K562 (cell line): ENCODE measurements around the gene PRRT1. TPM values are rescaled to one million over a fixed set of nuclear protein-coding genes. Genes with fewer than 3 reads are reported as not detected.

Experiments
- ATAC-seq: fragments of 200-7000 bp; cut with Tn5 transposase; 3 replicates; pipeline ENCODE4 v1.9.1; 2020; ENCODE audit warnings: moderate library complexity
- BruUV-seq: library from RNA; stranded (reverse); fragments of 400-500 nt; replicated peaks from 2 replicates; lab custom pipeline; 2021; lab: Mats Ljungman, UMichigan
- CTCF ChIA-PET: fragments of 300-600 bp; formaldehyde crosslinking; extraction: SDS; loops from one replicate; lab custom pipeline; 2021; ENCODE audit warnings: low intra/inter-chr PET ratio; lab: Yijun Ruan, JAX
- POLR2A ChIA-PET: fragments of 300-600, 350-650 bp; sonication (Branson Sonifier 250); formaldehyde crosslinking; extraction: SDS; loops from one replicate; lab custom pipeline; 2021; ENCODE audit warnings: antibody characterized with exemption, inconsistent platforms; lab: Yijun Ruan, JAX
- DNase-seq, 4 experiments: peaks; one replicate each; pipeline versions ENCODE4 v3.0.0 to v3.0.0-alpha.2; 2011 to 2018; ENCODE audit warnings: low spot score in 3 of 4, mixed read lengths in 3 of 4; ENCODE audit errors: extremely low read depth in 1 of 4
- FAIRE-seq: peaks from 2 replicates; lab custom pipeline; 2011; peaks lifted over from hg19 to GRCh38; lab: Jason Lieb, UNC
- H2AFZ ChIP-seq: 2 replicates; pipeline ENCODE4 v1.6.0; 2011; ENCODE audit warnings: low read depth, low read length, control low read depth, inconsistent platforms
- H3K27ac ChIP-seq: fragments of 200-600 bp; 3 replicates; pipeline ENCODE4 v1.8.0; 2011; ENCODE audit warnings: low read depth, mild to moderate bottlenecking, control low read depth, inconsistent platforms, low read length, moderate library complexity, mixed read lengths; ENCODE audit errors: extremely low read depth
- H3K27me3 ChIP-seq, 2 experiments: fragments of 300-600 bp in 1 of 2; 2 replicates in 1 of 2; 3 replicates in 1 of 2; pipeline versions ENCODE4 v1.6.0 to v1.8.0; 2011; ENCODE audit warnings: inconsistent platforms in 2 of 2, low read length in 2 of 2, mild to moderate bottlenecking in 1 of 2, mixed read lengths in 1 of 2, moderate library complexity in 1 of 2; ENCODE audit not compliant: control insufficient read depth in 2 of 2, insufficient read depth in 2 of 2
- H3K36me3 ChIP-seq: fragments of 300-600 bp; 3 replicates; pipeline ENCODE4 v1.8.0; 2011; ENCODE audit warnings: mild to moderate bottlenecking, low read length, inconsistent platforms; ENCODE audit not compliant: control insufficient read depth, insufficient read depth
- H3K4me1 ChIP-seq, 2 experiments: fragments of 200-600 bp in 1 of 2; replicated peaks in 1 of 2; 2 replicates in 1 of 2; 3 replicates in 1 of 2; pipeline versions ENCODE4 v1.5.1 to v1.8.0; 2011; ENCODE audit warnings: inconsistent platforms in 2 of 2, low read length in 2 of 2, mild to moderate bottlenecking in 1 of 2, mixed read lengths in 1 of 2, moderate library complexity in 1 of 2; ENCODE audit not compliant: control insufficient read depth in 2 of 2, insufficient read depth in 2 of 2
- H3K4me2 ChIP-seq: 2 replicates; pipeline ENCODE4 v1.6.1; 2011; ENCODE audit warnings: low read length, control low read depth, inconsistent platforms, mixed read lengths; ENCODE audit not compliant: insufficient read depth
- H3K4me3 ChIP-seq: fragments of 200-600 bp; sonication (generic), shearing (Covaris generic); 2 replicates; pipeline ENCODE4 v1.5.1; 2016; ENCODE audit warnings: control low read depth, inconsistent platforms
- H3K79me2 ChIP-seq: fragments of 200-600 bp; 3 replicates; pipeline ENCODE4 v1.8.0; 2011; ENCODE audit warnings: low read length, inconsistent platforms; ENCODE audit not compliant: control insufficient read depth, insufficient read depth
- H3K9ac ChIP-seq, 2 experiments: 2 replicates each; pipeline versions ENCODE4 v1.6.0 to v1.6.1; 2011; ENCODE audit warnings: low read depth in 2 of 2, low read length in 2 of 2, control low read depth in 1 of 2, inconsistent platforms in 1 of 2, mild to moderate bottlenecking in 1 of 2, mixed read lengths in 1 of 2; ENCODE audit not compliant: insufficient read depth in 1 of 2
- H3K9me1 ChIP-seq: one replicate; pipeline ENCODE4 v1.6.0; 2011; ENCODE audit warnings: inconsistent platforms, mild to moderate bottlenecking, low read length, moderate library complexity; ENCODE audit not compliant: control insufficient read depth, insufficient read depth
- H3K9me3 ChIP-seq: replicated peaks from 2 replicates; pipeline ENCODE4 v1.5.1; 2011; ENCODE audit warnings: low read depth, low read length, inconsistent platforms; ENCODE audit not compliant: control insufficient read depth, insufficient read depth
- H4K20me1 ChIP-seq: replicated peaks from 2 replicates; pipeline ENCODE4 v1.6.1; 2011; ENCODE audit warnings: low read length, inconsistent platforms, mixed read lengths; ENCODE audit not compliant: control insufficient read depth, insufficient read depth
- RBFOX2 ChIP-seq: fragments of 200-400 bp; formaldehyde crosslinking; IDR thresholded peaks from 2 replicates; pipeline ENCODE4 v1.6.1; 2017; ENCODE audit warnings: low read depth, mild to moderate bottlenecking, low read length, moderate library complexity
- ZNF23 ChIP-seq: fragments of 250-450 bp; sonication (Bioruptor Pico); IDR thresholded peaks from 2 replicates; pipeline ENCODE4 v1.4.0; 2020; ENCODE audit warnings: mild to moderate bottlenecking
- ZNF436 ChIP-seq: fragments of 250-450, 450-650 bp; sonication (Bioruptor Pico); formaldehyde crosslinking; IDR thresholded peaks from 2 replicates; pipeline ENCODE4 v1.7.0; 2020; ENCODE audit warnings: mild to moderate bottlenecking
- WGBS: fragments of 100-300 bp; shearing (Covaris generic); methylation state at CpG from one replicate; pipeline ENCODE4 v1.1.6; 2016; ENCODE audit warnings: low coverage, mixed read lengths; ENCODE audit not compliant: insufficient coverage; ENCODE audit errors: missing lambda C conversion rate; 5-methylcytosine and 5-hydroxymethylcytosine counted together
- in situ Hi-C: fragments of 300-500 bp; cut with MboI; formaldehyde crosslinking; loops from 4 replicates; pipeline ENCODE4 v1.15.0; 2018; ENCODE audit warnings: inconsistent platforms, mixed read lengths
- intact Hi-C: fragments of 100-400 bp; cut with micrococcal nuclease; formaldehyde crosslinking; loops from 2 replicates; pipeline ENCODE4 v1.14.2; 2022
- polyA plus RNA-seq, 8 experiments: library from polyadenylated mRNA; depleted of rRNA in 4 of 8; stranded (reverse) in 5 of 8; unstranded in 3 of 8; fragments of >200 nt; fragmentation: Nextera tagmentation in 2 of 8; fragmentation: Illumina TruSeq in 1 of 8; extraction: Ambion mirVana in 2 of 8; extraction: Trizol in 1 of 8; gene quantifications; 2 replicates each; pipeline versions ENCODE4 v1.2.1 to v1.2.3, GENCODE V29; 2011 to 2014; ENCODE audit warnings: inconsistent platforms in 1 of 8, missing spikeins in 1 of 8
- total RNA-seq, 7 experiments: library from RNA; depleted of rRNA in 6 of 7; stranded (reverse); fragments of >200 nt in 6 of 7; fragmentation: Illumina TruSeq in 2 of 7; extraction: Trizol in 2 of 7; gene quantifications; 2 replicates each; pipeline versions ENCODE4 v1.2.1 to v1.2.3, GENCODE V29; 2011 to 2021; ENCODE audit warnings: low replicate concordance in 1 of 7
- TF ChIP-seq, protein P1 (sequence below): fragments of 450-650 bp; IDR thresholded peaks from 2 replicates; pipeline ENCODE4 v1.6.1; 2018; ENCODE audit not compliant: partially characterized antibody

Gene PRRT1
- total and polyA plus RNA-seq, 9 of the 15 experiments (the other 6 are each of a cell fraction or from before 2014, with no cell fraction given), result 0.14 to 3.5 (median 0.41) TPM

DNA sequence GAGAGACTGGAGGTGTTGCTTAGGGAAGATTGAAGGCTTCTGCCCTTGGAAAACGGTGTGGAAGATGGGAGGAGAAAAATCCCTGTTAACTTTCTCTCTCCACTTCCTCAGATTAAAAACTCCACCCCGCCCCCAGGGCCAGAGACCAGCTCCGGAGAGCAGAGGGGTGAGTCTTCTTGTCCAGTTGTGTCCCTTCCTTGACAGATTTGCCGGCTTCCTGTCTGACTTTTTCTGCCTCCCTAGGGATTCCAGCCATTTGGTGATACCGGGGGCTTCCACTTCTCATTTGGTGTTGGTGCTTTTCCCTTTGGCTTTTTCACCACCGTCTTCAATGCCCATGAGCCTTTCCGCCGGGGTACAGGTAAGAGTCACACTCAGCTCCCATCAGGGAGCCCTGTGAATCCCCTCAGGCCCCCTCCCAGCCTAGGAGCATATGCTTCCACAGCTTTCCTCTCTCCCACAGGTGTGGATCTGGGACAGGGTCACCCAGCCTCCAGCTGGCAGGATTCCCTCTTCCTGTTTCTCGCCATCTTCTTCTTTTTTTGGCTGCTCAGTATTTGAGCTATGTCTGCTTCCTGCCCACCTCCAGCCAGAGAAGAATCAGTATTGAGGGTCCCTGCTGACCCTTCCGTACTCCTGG lies 28.1 kb upstream of the PRRT1 start:
- CTCF ChIA-PET, result no interaction called here
- peak overlapping the region; percentile 94; the same call in 2 of the 3 replicates for H3K27ac ChIP-seq

More for the DNA sequence above, 28.1 kb upstream of the PRRT1 start:
- DNase-seq (no peak), FAIRE-seq (no peak), ATAC-seq (no peak)
- no TSS peak for BruUV-seq
- Histone ChIP-seq H3K79me2 (peaks cover 63% of the 10 kb centered on the region), H3K4me2 (peak overlapping the region; percentile 100), H3K36me3 (peaks cover 52% of the 10 kb centered on the region; the same call in 2 of the 3 replicates), H3K9ac (peak overlapping the region; percentile 86 to 91; a peak in 3 of 4 replicates), H2AFZ (no peak overlapping the region), H3K9me1 (peaks cover 7% of the 10 kb centered on the region), H3K27me3 (no peaks in the 10 kb centered on the region), H3K4me3 (peak overlapping the region; percentile 88; the same call in 1 of the 2 replicates), H4K20me1 (no peaks in the 10 kb centered on the region), H3K4me1 (peaks cover 53 to 55% of the 10 kb centered on the region in 2 experiments), H3K9me3 (no peaks in the 10 kb centered on the region)
- POLR2A ChIA-PET, result interaction anchor here (0.6 to 4.5 kb wide), 9 partner anchors 10 to 639 kb away, joined by 3 to 30 read pairs (median 4); partner anchors contain the start of genes ATF6B, EGFL8, FKBPL and PBX2
- in situ Hi-C loops, result no loop called here
- intact Hi-C loops, result loop anchor here (2.0 to 10.0 kb wide), 3 partner anchors 61 to 515 kb away; partner anchors contain the start of genes C6orf47, CSNK2B, GPANK1 and HSPA1B
- TF ChIP-seq, protein P1, sequence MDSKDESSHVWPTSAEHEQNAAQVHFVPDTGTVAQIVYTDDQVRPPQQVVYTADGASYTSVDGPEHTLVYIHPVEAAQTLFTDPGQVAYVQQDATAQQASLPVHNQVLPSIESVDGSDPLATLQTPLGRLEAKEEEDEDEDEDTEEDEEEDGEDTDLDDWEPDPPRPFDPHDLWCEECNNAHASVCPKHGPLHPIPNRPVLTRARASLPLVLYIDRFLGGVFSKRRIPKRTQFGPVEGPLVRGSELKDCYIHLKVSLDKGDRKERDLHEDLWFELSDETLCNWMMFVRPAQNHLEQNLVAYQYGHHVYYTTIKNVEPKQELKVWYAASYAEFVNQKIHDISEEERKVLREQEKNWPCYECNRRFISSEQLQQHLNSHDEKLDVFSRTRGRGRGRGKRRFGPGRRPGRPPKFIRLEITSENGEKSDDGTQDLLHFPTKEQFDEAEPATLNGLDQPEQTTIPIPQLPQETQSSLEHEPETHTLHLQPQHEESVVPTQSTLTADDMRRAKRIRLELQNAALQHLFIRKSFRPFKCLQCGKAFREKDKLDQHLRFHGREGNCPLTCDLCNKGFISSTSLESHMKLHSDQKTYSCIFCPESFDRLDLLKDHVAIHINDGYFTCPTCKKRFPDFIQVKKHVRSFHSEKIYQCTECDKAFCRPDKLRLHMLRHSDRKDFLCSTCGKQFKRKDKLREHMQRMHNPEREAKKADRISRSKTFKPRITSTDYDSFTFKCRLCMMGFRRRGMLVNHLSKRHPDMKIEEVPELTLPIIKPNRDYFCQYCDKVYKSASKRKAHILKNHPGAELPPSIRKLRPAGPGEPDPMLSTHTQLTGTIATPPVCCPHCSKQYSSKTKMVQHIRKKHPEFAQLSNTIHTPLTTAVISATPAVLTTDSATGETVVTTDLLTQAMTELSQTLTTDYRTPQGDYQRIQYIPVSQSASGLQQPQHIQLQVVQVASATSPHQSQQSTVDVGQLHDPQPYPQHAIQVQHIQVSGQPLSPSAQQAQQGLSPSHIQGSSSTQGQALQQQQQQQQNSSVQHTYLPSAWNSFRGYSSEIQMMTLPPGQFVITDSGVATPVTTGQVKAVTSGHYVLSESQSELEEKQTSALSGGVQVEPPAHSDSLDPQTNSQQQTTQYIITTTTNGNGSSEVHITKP, result no peak
- 0 out of 2 replicates have a peak, but pooled peaks have one; percentile 21 for TF ChIP-seq RBFOX2
- no peak for TF ChIP-seq ZNF23 (CRISPR knock-in tag)
- no peak for TF ChIP-seq ZNF436 (CRISPR knock-in tag)
- WGBS, result 71% methylated on average over 9 of the region's 10 CpGs
